MM.1S (cell line): Measurements from ENCODE around the gene LRTM1.

Source experiments
- DNase-seq: peaks from one replicate; pipeline ENCODE4 v3.0.0-alpha.2; 2015
- H2AFZ ChIP-seq: fragments of 300-600 bp; sonication (generic); 2 replicates; pipeline ENCODE4 v1.6.0; 2016; ENCODE audit warnings: antibody characterized with exemption, low read length
- H3F3A ChIP-seq: fragments of 300-600 bp; sonication (generic); 2 replicates; pipeline ENCODE4 v1.6.1; 2016; ENCODE audit warnings: mild to moderate bottlenecking, antibody characterized with exemption, low read length, moderate library complexity, mixed read lengths; ENCODE audit not compliant: insufficient read depth
- H3K27ac ChIP-seq: fragments of 300-600 bp; sonication (generic); 2 replicates; pipeline ENCODE4 v1.5.1; 2016; ENCODE audit warnings: mild to moderate bottlenecking, low read length
- H3K27me3 ChIP-seq: fragments of 300-600 bp; sonication (generic); replicated peaks from 2 replicates; pipeline ENCODE4 v1.6.0; 2016; ENCODE audit warnings: low read length; ENCODE audit not compliant: insufficient read depth
- H3K36me3 ChIP-seq: fragments of 300-600 bp; sonication (generic); replicated peaks from 2 replicates; pipeline ENCODE4 v1.6.1; 2016; ENCODE audit warnings: mild to moderate bottlenecking, low read length, mixed read lengths; ENCODE audit not compliant: insufficient read depth
- H3K4me1 ChIP-seq: fragments of 300-600 bp; sonication (generic); 2 replicates; pipeline ENCODE4 v1.6.1; 2016; ENCODE audit warnings: low read length, mixed read lengths
- H3K4me2 ChIP-seq: fragments of 300-600 bp; sonication (generic); 2 replicates; pipeline ENCODE4 v1.6.0; 2016; ENCODE audit warnings: low read depth, low read length
- H3K4me3 ChIP-seq: fragments of 300-600 bp; sonication (generic); 2 replicates; pipeline ENCODE4 v1.5.1; 2016; ENCODE audit warnings: low read length, mixed read lengths
- H3K79me2 ChIP-seq: fragments of 300-600 bp; sonication (generic); 2 replicates; pipeline ENCODE4 v1.6.1; 2016; ENCODE audit warnings: mixed run types, low read length, mixed read lengths
- H3K9ac ChIP-seq: fragments of 300-600 bp; sonication (generic); 2 replicates; pipeline ENCODE4 v1.6.1; 2016; ENCODE audit warnings: low read length, mixed read lengths
- H3K9me2 ChIP-seq: fragments of 300-600 bp; sonication (generic); replicated peaks from 2 replicates; pipeline ENCODE4 v1.6.1; 2016; ENCODE audit warnings: mild to moderate bottlenecking, low read length, mixed read lengths; ENCODE audit not compliant: insufficient read depth
- H3K9me3 ChIP-seq: fragments of 300-600 bp; sonication (generic); replicated peaks from 2 replicates; pipeline ENCODE4 v1.6.1; 2016; ENCODE audit warnings: mild to moderate bottlenecking, low read length, mixed read lengths; ENCODE audit not compliant: insufficient read depth
- H4K20me1 ChIP-seq: fragments of 300-600 bp; sonication (generic); 2 replicates; pipeline ENCODE4 v1.6.1; 2016; ENCODE audit warnings: mild to moderate bottlenecking, low read length, moderate library complexity, mixed read lengths; ENCODE audit not compliant: insufficient read depth
- EZH2 ChIP-seq: fragments of 300-600 bp; sonication (generic); optimal IDR thresholded peaks from 2 replicates; pipeline ENCODE3; 2017; ENCODE audit warnings: low read depth, mild to moderate bottlenecking, antibody characterized with exemption, low read length, mixed read lengths
- EZH2phosphoT487 ChIP-seq: fragments of 300-600 bp; sonication (generic); IDR thresholded peaks from 2 replicates; pipeline ENCODE4 v1.6.1; 2018; ENCODE audit warnings: antibody characterized with exemption, low read length
- TF ChIP-seq, protein P1 (sequence below): fragments of 300-600 bp; sonication (generic); IDR thresholded peaks from 2 replicates; pipeline ENCODE4 v1.5.1; 2016; ENCODE audit warnings: antibody characterized with exemption, low read length, mixed read lengths

LRTM1 gene

DNA sequence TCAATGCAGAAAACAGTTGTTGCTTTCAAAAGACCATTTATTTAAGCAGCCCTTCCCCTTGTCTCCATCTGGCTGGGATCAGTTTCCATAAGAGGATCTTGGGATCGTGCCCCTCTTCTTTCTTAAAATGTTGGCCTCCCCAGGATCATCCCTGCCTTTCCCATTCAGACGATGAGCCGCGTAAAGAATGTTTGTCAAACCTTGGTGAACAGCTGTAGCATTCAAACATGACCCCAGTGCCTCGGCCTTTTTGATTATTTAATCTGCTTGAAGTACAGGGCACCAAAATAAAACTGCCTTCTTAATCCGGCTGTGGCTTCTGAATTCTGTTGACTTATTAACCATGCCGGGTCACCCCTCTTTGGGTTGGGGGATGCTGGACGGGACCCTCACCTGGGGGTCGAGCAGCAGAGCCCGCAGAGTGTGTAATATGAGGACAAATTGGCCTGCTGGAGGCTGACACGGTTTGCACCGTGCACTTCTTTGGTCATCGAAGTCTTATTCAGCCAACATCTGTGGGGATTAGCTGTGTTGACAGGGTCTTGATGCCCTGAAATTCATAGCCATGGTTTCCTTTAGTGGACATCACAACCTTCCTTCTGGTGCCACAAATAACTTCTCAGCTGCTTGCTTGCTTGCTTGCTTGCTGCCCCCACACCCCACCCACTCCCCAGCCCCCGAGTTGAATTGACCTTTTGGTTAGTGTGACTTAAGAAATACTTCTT lies at the start of gene LRTM1:
Gene LRTM1, minus strand, starts transcription at position 14 of the 725 bp plus-strand sequence. CDS start 148 bp downstream, outside the sequence.
- H3K79me2 ChIP-seq = no peaks in the 10 kb centered on the region
- no peaks in the 10 kb centered on the region for H3K36me3 ChIP-seq
- no peak within 1 kb of the TSS for H3K9ac ChIP-seq
- TF ChIP-seq, protein P1, sequence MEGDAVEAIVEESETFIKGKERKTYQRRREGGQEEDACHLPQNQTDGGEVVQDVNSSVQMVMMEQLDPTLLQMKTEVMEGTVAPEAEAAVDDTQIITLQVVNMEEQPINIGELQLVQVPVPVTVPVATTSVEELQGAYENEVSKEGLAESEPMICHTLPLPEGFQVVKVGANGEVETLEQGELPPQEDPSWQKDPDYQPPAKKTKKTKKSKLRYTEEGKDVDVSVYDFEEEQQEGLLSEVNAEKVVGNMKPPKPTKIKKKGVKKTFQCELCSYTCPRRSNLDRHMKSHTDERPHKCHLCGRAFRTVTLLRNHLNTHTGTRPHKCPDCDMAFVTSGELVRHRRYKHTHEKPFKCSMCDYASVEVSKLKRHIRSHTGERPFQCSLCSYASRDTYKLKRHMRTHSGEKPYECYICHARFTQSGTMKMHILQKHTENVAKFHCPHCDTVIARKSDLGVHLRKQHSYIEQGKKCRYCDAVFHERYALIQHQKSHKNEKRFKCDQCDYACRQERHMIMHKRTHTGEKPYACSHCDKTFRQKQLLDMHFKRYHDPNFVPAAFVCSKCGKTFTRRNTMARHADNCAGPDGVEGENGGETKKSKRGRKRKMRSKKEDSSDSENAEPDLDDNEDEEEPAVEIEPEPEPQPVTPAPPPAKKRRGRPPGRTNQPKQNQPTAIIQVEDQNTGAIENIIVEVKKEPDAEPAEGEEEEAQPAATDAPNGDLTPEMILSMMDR = no peak
- TF ChIP-seq EZH2phosphoT487 (no peak), EZH2 (no peak)
- H3F3A ChIP-seq = no peaks in the 10 kb centered on the region
- no peaks in the 10 kb centered on the region for H4K20me1 ChIP-seq
- H3K27me3 ChIP-seq = no peaks in the 10 kb centered on the region
- H3K4me2 ChIP-seq = no peak within 1 kb of the TSS
- H3K4me1 ChIP-seq = no peaks in the 10 kb centered on the region
- DNase-seq = no peak
- H3K9me2 ChIP-seq = no peaks in the 10 kb centered on the region
- H2AFZ ChIP-seq = no peak within 1 kb of the TSS
- H3K27ac ChIP-seq = no peak within 1 kb of the TSS
- no peak within 1 kb of the TSS for H3K4me3 ChIP-seq
- H3K9me3 ChIP-seq = no peaks in the 10 kb centered on the region

DNA sequence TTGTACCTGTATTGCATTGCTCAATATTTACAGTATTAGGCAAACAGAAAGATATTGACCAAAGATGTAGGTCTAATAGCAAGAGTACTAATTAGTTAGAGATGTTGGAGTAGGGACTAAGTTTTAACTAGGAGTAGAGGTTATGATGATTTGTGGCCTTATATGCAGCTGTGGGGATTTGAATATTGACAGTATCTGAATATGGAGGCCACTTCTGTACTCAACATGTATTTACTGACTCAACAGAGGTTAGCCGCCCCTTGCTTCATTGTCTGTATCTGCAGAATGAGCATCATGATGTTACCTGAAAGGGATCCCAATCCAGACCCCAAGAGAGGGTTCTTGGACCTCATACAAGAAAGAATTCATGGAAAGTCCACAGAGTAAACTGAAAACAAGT lies 49.6 kb upstream of the LRTM1 start:
- Histone ChIP-seq H3K4me2 (no peak overlapping the region), H3F3A (no peaks in the 10 kb centered on the region), H2AFZ (no peak overlapping the region), H3K9me3 (no peaks in the 10 kb centered on the region), H3K9me2 (no peaks in the 10 kb centered on the region), H4K20me1 (no peaks in the 10 kb centered on the region), H3K27ac (no peak overlapping the region), H3K36me3 (no peaks in the 10 kb centered on the region), H3K4me3 (no peak overlapping the region), H3K79me2 (no peaks in the 10 kb centered on the region), H3K27me3 (no peaks in the 10 kb centered on the region), H3K9ac (no peak overlapping the region), H3K4me1 (no peaks in the 10 kb centered on the region)
- no peak for DNase-seq
- TF ChIP-seq, protein P1 = no peak
- TF ChIP-seq EZH2phosphoT487 (no peak), EZH2 (no peak)

DNA sequence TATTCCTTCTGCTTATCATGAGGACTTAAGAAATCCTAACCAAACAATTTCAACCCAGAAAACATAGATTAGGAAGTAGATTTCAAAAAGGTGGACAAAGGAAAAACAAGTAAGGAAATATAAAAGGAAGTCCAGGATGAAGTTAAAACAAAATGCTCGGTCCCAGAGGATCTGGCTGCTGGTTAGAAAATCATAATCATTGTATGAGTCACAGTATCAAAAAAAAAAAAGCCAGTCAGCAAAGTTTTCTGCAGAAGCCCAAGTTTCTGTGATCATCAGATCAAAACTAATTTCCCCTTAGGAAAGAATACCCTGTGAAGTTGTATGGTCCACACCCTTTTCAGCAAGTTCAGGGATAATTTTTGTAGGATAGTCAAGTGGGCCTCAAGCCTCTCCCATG lies 43.0 kb upstream of the LRTM1 start:
- H3K9ac ChIP-seq = no peak overlapping the region
- no peaks in the 10 kb centered on the region for H3K27me3 ChIP-seq
- TF ChIP-seq EZH2phosphoT487 = no peak
- TF ChIP-seq, protein P1 = no peak
- no peak for TF ChIP-seq EZH2
- no peak overlapping the region for H2AFZ ChIP-seq
- no peak overlapping the region for H3K27ac ChIP-seq
- no peaks in the 10 kb centered on the region for H3K4me1 ChIP-seq
- DNase-seq = no peak
- no peak overlapping the region for H3K4me2 ChIP-seq
- no peaks in the 10 kb centered on the region for H3K79me2 ChIP-seq
- no peaks in the 10 kb centered on the region for H4K20me1 ChIP-seq
- no peaks in the 10 kb centered on the region for H3K9me2 ChIP-seq
- H3K9me3 ChIP-seq = no peaks in the 10 kb centered on the region
- H3K36me3 ChIP-seq = no peaks in the 10 kb centered on the region
- no peak overlapping the region for H3K4me3 ChIP-seq
- no peaks in the 10 kb centered on the region for H3F3A ChIP-seq
